Sigmoid colon (tissue), 7 donors: ENCODE data around the gene TIPIN. TPM values are rescaled to one million over a fixed set of nuclear protein-coding genes. Genes with fewer than 3 reads are reported as not detected.
"Not testable (repeated sequence)": the region's sequence is repeated elsewhere in the genome, so short reads cannot be mapped to it uniquely, and the experiment has no call there.

Source experiments
- DNase-seq: peaks from one replicate; pipeline ENCODE4 v3.0.0-alpha.2; 2019
- H3K27ac ChIP-seq, 4 donors: fragments of 200-600 bp; sonication (generic); one replicate each; pipeline ENCODE4 v1.5.1; 2016 to 2019; ENCODE audit warnings: mild to moderate bottlenecking in 1 of 4
- H3K27me3 ChIP-seq, 3 donors: fragments of 200-600 bp; sonication (generic); one replicate each; pipeline ENCODE4 v1.5.1; 2019; ENCODE audit warnings: mild to moderate bottlenecking in 1 of 3
- H3K36me3 ChIP-seq, 4 donors: fragments of 200-600 bp; sonication (generic); one replicate each; pipeline ENCODE4 v1.5.1; 2016 to 2019
- H3K4me1 ChIP-seq, 4 donors: fragments of 200-600 bp; sonication (generic); one replicate each; pipeline ENCODE4 v1.5.1; 2017 to 2019
- H3K4me3 ChIP-seq, 4 donors: fragments of 200-600 bp; sonication (generic); one replicate each; pipeline ENCODE4 v1.5.1; 2017 to 2019; ENCODE audit warnings: mild to moderate bottlenecking in 2 of 4, moderate library complexity in 1 of 4
- H3K9me3 ChIP-seq, 4 donors: fragments of 200-600 bp in 3 of 4; sonication (generic) in 3 of 4; one replicate each; pipeline versions ENCODE4 v1.5.1 to v1.6.1; 2013 to 2019
- EP300 ChIP-seq, 4 donors: sonication (generic); formaldehyde crosslinking; IDR thresholded peaks; one replicate each; pipeline ENCODE4 v1.6.1; 2017; ENCODE audit warnings: antibody characterized with exemption in 4 of 4
- POLR2A ChIP-seq, 2 donors: fragments of 450-650 bp; IDR thresholded peaks; one replicate each; pipeline ENCODE4 v1.6.1; 2016; ENCODE audit warnings: antibody characterized with exemption in 2 of 2, mild to moderate bottlenecking in 2 of 2, moderate library complexity in 2 of 2
- POLR2AphosphoS5 ChIP-seq, 4 donors: sonication (generic); formaldehyde crosslinking; IDR thresholded peaks; one replicate each; pipeline ENCODE4 v1.6.1; 2017; ENCODE audit warnings: antibody characterized with exemption in 4 of 4
- WGBS, 2 donors: extraction: QIAGEN DNeasy Blood & Tissue Kit; methylation state at CpG; one replicate each; pipeline ENCODE4 v1.1.7; 2013; 5-methylcytosine and 5-hydroxymethylcytosine counted together
- intact Hi-C: fragments of 100-400 bp; cut with DNase I; formaldehyde crosslinking; loops from one replicate; pipeline ENCODE4 v1.15.1; 2023
- polyA plus RNA-seq, 3 donors: library from polyadenylated mRNA; stranded (reverse); fragments of 200-250 nt; gene quantifications; one replicate each; pipeline ENCODE4 v1.2.3, GENCODE V29; 2013
- total RNA-seq, 4 donors: library from RNA; depleted of rRNA; stranded (reverse); fragments of >200 nt; gene quantifications; one replicate each; pipeline ENCODE4 v1.1.0, GENCODE V29; 2016
- TF ChIP-seq, protein P1 (sequence below), 4 experiments: fragments of 450-650 bp in 3 of 4; fragments of 200-600 bp in 1 of 4; IDR thresholded peaks; one replicate each; pipeline ENCODE4 v1.5.1; 2016 to 2019; ENCODE audit warnings: antibody characterized with exemption in 4 of 4, mild to moderate bottlenecking in 3 of 4, moderate library complexity in 2 of 4
- donor health status: healthy with polysubstance abuse.
- donor health status: Bipolar disorder and iron deficiency.
- donor health status: healthy.

The TIPIN gene
- total and polyA plus RNA-seq, 7 donors: 1.9 to 10.3 (median 5.6) TPM

DNA sequence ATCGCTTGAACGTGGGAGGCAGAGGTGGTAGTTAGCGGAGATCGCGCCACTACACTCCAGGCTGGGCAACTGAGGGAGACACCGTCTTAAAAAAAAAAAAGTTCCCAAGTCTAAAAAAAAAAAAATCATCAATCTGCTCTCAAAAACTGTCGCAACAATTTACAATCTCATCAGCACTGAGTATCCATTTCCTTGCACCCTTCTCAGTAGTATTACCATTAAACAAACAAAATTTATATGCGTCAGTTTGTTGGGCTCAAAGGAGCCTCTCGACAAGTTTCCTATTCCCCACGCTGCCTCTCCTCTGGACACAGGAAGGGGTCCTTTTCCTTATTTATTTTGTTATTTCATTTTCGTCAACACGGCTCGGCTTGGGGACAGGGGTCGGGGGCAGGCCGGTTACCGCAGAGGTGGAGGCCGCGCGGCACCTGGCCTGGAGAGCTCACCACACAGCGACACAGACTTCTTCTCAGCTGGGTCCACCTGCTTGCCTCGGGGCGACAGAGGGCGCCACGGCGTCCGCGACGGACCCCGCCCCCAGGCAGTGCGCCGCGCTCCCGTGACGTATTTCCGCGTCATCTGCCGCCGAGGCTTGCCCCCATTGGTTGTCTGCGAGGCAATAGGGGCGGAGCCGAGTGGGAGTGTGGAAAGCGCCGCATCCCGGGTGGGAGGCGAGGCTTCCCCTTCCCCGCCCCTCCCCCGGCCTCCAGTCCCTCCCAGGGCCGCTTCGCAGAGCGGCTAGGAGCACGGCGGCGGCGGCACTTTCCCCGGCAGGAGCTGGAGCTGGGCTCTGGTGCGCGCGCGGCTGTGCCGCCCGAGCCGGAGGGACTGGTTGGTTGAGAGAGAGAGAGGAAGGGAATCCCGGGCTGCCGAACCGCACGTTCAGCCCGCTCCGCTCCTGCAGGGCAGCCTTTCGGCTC is 30.0 kb upstream of the TIPIN start, which contains the start of gene MAP2K1:
MAP2K1 (plus strand) TSS at position 709 of the 920 bp plus-strand sequence. CDS start 436 bp downstream, outside the sequence.
- peak; percentile 99 for DNase-seq
- H3K27ac ChIP-seq: peak within 1 kb of the TSS; percentile 93 to 99 (median 98)

DNA sequence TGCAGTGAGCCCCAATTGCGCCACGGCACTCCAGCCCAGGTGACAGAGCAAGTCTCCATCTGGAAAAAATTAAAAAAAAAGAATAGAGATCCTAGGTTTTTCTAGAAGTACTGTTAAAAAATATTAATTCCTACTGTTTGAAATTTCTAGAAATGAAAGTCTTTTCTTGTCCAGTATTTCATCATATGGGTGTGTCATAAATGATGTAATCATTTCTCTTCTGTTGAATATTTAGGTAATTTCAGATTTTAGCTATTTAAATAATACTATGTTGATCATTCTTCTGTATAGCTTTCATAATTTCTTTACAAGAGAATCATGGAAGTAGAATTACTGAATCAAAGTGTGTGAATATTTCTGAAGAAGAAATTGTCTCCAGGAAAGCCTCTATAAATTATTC is 24.9 kb upstream of the TIPIN start:
- H3K4me1 ChIP-seq, intact Hi-C loops, H3K27me3 ChIP-seq, H3K4me3 ChIP-seq, H3K36me3 ChIP-seq, H3K9me3 ChIP-seq, H3K27ac ChIP-seq, DNase-seq: not testable (repeated sequence)
- 98 to 99% methylated on average over 2 of the region's 2 CpGs for WGBS, 2 donors

More for the DNA sequence above, 30.0 kb upstream of the TIPIN start, which contains the start of gene MAP2K1:
- Histone ChIP-seq H3K36me3 (no peaks in the 10 kb centered on the region), H3K27me3 (no peaks in the 10 kb centered on the region), H3K9me3 (no peaks in the 10 kb centered on the region), H3K4me1 (peaks cover 0 to 33% (median 21%) of the 10 kb centered on the region in 4 donors), H3K4me3 (peak within 1 kb of the TSS; percentile 71 to 99 (median 87))
- 2 to 4% methylated on average over 69 of the region's 69 CpGs for WGBS, 2 donors
- TF ChIP-seq, protein P1, sequence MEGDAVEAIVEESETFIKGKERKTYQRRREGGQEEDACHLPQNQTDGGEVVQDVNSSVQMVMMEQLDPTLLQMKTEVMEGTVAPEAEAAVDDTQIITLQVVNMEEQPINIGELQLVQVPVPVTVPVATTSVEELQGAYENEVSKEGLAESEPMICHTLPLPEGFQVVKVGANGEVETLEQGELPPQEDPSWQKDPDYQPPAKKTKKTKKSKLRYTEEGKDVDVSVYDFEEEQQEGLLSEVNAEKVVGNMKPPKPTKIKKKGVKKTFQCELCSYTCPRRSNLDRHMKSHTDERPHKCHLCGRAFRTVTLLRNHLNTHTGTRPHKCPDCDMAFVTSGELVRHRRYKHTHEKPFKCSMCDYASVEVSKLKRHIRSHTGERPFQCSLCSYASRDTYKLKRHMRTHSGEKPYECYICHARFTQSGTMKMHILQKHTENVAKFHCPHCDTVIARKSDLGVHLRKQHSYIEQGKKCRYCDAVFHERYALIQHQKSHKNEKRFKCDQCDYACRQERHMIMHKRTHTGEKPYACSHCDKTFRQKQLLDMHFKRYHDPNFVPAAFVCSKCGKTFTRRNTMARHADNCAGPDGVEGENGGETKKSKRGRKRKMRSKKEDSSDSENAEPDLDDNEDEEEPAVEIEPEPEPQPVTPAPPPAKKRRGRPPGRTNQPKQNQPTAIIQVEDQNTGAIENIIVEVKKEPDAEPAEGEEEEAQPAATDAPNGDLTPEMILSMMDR (IDR thresholded peaks at IDR 0.05): peak; percentile 36 to 69 (median 52)
- TF ChIP-seq POLR2AphosphoS5 (IDR thresholded peaks at IDR 0.05): peak; percentile 80 to 90 (median 86)
- peak in 2 of 4 donors; percentile 5 to 43 for TF ChIP-seq EP300 (IDR thresholded peaks at IDR 0.05)
- TF ChIP-seq POLR2A (IDR thresholded peaks at IDR 0.05): peak; percentile 43 to 60
- intact Hi-C loops: loop anchor here (1.0 to 2.0 kb wide), 3 partner anchors 30 to 118 kb away; partner anchors contain the start of genes RPL4, SNAPC5, TIPIN and ZWILCH

DNA sequence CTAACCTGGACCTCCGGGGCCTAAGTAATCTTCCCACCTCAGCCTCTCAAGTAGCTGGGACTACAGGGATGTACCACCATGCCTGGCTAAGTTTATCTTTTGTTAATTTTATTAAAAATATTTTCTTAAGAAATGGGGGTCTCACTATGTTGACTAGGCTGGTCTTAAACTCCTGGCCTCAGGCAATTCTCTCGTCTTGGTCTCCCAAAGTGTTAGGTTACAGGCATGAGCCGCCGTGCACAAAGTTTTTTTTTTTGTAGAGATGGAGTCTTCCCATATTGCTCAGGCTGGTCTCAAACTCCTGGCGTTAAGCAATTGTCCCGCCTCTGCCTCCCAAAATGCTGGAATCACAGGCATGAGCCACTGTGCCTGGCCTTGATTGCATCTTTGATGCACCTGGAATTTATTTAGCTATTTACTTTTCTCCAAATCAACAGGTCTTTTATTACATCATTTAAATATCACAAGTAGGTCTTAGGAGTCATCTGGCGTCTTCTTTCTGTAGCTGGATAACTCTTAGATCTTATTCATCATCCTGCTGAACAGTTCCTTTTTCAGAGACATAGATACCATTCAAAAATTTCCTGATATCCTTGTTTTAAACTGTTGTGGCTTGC is 22.4 kb upstream of the TIPIN start:
- TF ChIP-seq POLR2A (IDR thresholded peaks at IDR 0.05) (no peak), EP300 (IDR thresholded peaks at IDR 0.05) (no peak), POLR2AphosphoS5 (IDR thresholded peaks at IDR 0.05) (no peak)
- TF ChIP-seq, protein P1 (IDR thresholded peaks at IDR 0.05): no peak
- no peak overlapping the region for H3K27ac ChIP-seq
- H3K36me3 ChIP-seq: no peaks in the 10 kb centered on the region
- no peaks in the 10 kb centered on the region for H3K4me1 ChIP-seq
- no peaks in the 10 kb centered on the region for H3K27me3 ChIP-seq
- no peak for DNase-seq
- H3K9me3 ChIP-seq: peaks cover 0 to 5% (median 0%) of the 10 kb centered on the region in 4 donors
- 93 to 94% methylated on average over 7 of the region's 7 CpGs for WGBS, 2 donors
- intact Hi-C loops: no loop called here
- H3K4me3 ChIP-seq: no peak overlapping the region

DNA sequence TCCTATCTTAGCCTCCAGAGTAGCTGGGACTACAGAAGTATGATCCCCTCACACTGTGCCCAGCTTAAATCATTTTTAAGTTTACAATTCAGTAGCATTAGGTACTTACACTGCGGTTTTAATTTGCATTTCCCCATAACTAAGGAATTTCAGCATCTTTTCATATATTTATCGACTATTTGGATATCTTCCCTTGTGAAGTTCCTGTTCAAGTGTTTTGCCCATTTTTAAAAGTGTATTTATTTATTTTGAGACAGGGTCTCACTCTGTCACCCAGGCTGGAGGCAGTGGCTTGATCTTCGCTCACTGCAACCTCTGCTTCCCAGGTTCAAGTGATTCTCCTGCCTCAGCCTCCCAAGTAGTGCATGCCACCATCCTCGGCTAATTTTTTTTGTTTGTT is 17.7 kb upstream of the TIPIN start:
- Histone ChIP-seq H3K4me3 (no peak overlapping the region), H3K9me3 (peaks cover 0 to 7% (median 1%) of the 10 kb centered on the region in 4 donors), H3K27me3 (no peaks in the 10 kb centered on the region), H3K36me3 (no peaks in the 10 kb centered on the region), H3K27ac (no peak overlapping the region), H3K4me1 (no peaks in the 10 kb centered on the region)
- DNase-seq: no peak
- TF ChIP-seq EP300 (IDR thresholded peaks at IDR 0.05) (no peak), POLR2AphosphoS5 (IDR thresholded peaks at IDR 0.05) (no peak), POLR2A (IDR thresholded peaks at IDR 0.05) (no peak)
- TF ChIP-seq, protein P1 (IDR thresholded peaks at IDR 0.05): no peak
- intact Hi-C loops: no loop called here
- 96 to 97% methylated on average over 4 of the region's 4 CpGs for WGBS, 2 donors
